ENCODE results near the gene TRIM43B.
A peak's percentile ranks its signal among the peaks of the same experiment; 100 is the strongest.
"Not testable (repeated sequence)": the region's sequence is repeated elsewhere in the genome, so short reads cannot be mapped to it uniquely, and the experiment has no call there.

TRIM43B gene

GRCh38 chr2:95484654-95485053, at the start of gene TRIM43B:
TSS of gene TRIM43B (minus strand) at chr2:95484754. CDS start at chr2:95482714, 2,040 bp downstream.
- DNase-seq = not testable (repeated sequence)

- no peak for DNase-seq
Measured at GRCh38 chr2:95531254-95531771, 46.8 kb upstream of the TRIM43B start.

GRCh38 chr2:95530734-95531133, 46.2 kb upstream of the TRIM43B start:
- no peak for DNase-seq

- peak; percentile 45 to 52 for DNase-seq
Measured at GRCh38 chr2:95526360-95527341, 42.1 kb upstream of the TRIM43B start.

- no peak for DNase-seq
Measured at GRCh38 chr2:95525294-95526035, 40.9 kb upstream of the TRIM43B start.

GRCh38 chr2:95524195-95524594, 39.6 kb upstream of the TRIM43B start:
- no peak for DNase-seq

GRCh38 chr2:95514718-95515117, 30.2 kb upstream of the TRIM43B start:
- DNase-seq = no peak

- not testable (repeated sequence) for DNase-seq
Measured at GRCh38 chr2:95514226-95514625, 29.7 kb upstream of the TRIM43B start.

GRCh38 chr2:95509408-95509807, 24.9 kb upstream of the TRIM43B start:
- no peak for DNase-seq

- no peak for DNase-seq
Measured at GRCh38 chr2:95505222-95505621, 20.7 kb upstream of the TRIM43B start.

GRCh38 chr2:95500854-95501253, 16.3 kb upstream of the TRIM43B start:
- DNase-seq = no peak

GRCh38 chr2:95492076-95492475, 7.5 kb upstream of the TRIM43B start:
- DNase-seq = not testable (repeated sequence)

GRCh38 chr2:95475025-95475424, 9.5 kb downstream of the TRIM43B start:
- DNase-seq = not testable (repeated sequence)

- not testable (repeated sequence) for DNase-seq
Measured at GRCh38 chr2:95467984-95468383, 16.6 kb downstream of the TRIM43B start.

GRCh38 chr2:95466572-95466971, 18.0 kb downstream of the TRIM43B start:
- not testable (repeated sequence) for DNase-seq

GRCh38 chr2:95463292-95463691, 21.3 kb downstream of the TRIM43B start:
- not testable (repeated sequence) for DNase-seq

- not testable (repeated sequence) for DNase-seq
Measured at GRCh38 chr2:95445317-95445716, 39.2 kb downstream of the TRIM43B start.

- DNase-seq = not testable (repeated sequence)
Measured at GRCh38 chr2:95442474-95443099, 42.0 kb downstream of the TRIM43B start.

- not testable (repeated sequence) for DNase-seq
Measured at GRCh38 chr2:95435872-95436209, 48.7 kb downstream of the TRIM43B start.

GRCh38 chr2:95435162-95435871, 49.2 kb downstream of the TRIM43B start:
- DNase-seq = not testable (repeated sequence)

- DNase-seq = not testable (repeated sequence)
Measured at GRCh38 chr2:95434507-95435076, 50.0 kb downstream of the TRIM43B start.

- DNase-seq = not testable (repeated sequence)
Measured at GRCh38 chr2:95433973-95434372, 50.6 kb downstream of the TRIM43B start.
